Activated CD4-positive, alpha-beta T cell treated with anti-CD3 and anti-CD28 coated beads, Interleukin-2, amount 50 U/mL, for 24 hours (primary cell): ENCODE measurements around the gene ATP10A.
A peak's percentile ranks its signal among the peaks of the same experiment; 100 is the strongest.

Source experiments
- DNase-seq, 2 donors: peaks; one replicate each; pipeline ENCODE4 v3.0.0-alpha.2; 2020; ENCODE audit warnings: low read depth in 1 of 2, low spot score in 1 of 2

ATP10A gene

GRCh38 chr15:25742776-25743547, 120.2 kb downstream of the ATP10A start:
- no peak for DNase-seq

- DNase-seq, result no peak
Measured at GRCh38 chr15:25742041-25742730, 120.9 kb downstream of the ATP10A start.

- no peak for DNase-seq
Measured at GRCh38 chr15:25741256-25741580, 121.9 kb downstream of the ATP10A start.

DNA sequence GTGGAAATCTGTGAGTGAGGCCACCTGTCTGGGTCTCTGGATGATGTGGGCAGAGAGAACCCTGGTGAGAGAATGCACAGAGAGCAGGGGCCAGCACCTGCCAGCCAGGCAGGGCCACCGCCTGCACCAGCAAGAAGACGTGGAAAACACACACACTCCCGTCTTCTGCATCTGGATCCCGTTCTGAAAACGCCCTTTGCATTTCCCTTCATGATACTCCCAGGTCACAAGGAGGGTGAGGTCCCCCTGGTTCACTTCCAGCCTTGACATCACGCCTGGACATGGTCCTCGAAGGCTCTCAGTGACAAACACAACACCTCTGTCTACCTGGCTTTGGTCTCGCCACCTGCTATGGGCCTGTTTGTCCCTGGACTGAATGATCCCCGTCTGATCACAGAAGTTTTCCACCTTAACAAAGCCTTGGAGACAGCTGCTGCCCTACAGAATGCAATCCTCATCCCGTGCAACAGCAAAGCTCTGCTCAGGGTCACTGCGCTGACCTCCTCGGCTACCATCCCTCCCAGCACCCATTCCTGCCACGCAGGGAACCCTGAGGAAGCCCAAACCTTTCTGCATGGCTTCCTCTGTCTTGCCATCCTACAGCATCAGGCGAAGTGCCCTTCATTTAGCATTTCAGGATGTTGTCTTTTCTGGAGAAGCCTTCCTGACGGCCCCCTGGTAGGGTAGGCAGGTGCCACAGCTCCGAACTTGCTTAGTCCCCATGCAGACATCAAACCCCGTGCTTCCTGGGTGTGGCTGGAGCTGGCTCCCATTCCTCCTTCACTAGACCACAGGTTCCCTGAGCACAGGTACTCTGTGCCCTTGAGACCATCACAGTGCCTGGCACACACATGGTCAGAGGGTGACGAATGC, 122.5 kb downstream of the ATP10A start:
- DNase-seq, result no peak

DNA sequence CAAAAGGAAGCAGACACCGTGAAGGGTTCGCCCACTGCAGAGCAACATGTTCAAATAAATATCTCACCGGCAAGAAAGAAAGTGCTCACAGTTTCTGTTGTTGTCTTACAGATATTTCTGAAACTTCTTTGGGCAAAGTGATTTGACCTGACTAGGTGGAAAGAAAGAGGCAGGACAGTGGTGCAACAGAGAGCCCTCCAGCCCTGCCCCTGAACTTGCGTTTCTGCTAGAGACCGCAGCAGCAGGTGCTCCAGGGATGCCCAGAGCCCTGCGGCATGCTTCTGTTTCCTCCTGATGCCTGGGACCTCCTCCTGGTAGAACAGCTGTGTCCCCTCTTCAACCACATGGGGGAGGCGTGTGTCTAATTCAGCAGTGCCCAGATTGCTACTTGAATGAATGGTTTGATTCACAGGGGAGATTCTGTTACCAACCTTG, 123.4 kb downstream of the ATP10A start:
- peak in 1 of 2 donors; percentile 14 for DNase-seq

- no peak for DNase-seq
Measured at GRCh38 chr15:25738171-25738965, 124.8 kb downstream of the ATP10A start.

- no peak for DNase-seq
Measured at GRCh38 chr15:25737218-25737643, 125.9 kb downstream of the ATP10A start.

DNA sequence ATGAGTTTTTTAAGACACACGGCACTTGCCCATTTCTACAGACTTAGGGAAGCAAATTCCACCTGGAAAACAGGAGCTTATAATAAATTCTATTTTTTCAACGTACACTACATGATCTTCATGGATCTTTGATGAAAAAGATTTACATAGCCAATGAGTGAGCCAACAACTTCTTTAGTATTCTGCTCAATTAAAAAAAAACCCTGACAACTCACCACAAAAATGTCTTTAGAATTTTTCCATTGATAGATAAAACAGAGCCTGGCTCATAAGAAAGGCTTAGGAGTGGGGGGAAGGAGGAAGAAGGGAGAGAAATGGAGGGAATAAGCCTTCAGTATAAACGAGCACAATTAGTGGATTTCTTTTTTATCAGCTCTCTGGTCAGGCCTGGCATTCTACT, 126.7 kb downstream of the ATP10A start:
- DNase-seq, result no peak

- DNase-seq, result no peak
Measured at GRCh38 chr15:25735550-25736384, 127.4 kb downstream of the ATP10A start.

GRCh38 chr15:25734680-25735355, 128.3 kb downstream of the ATP10A start:
- no peak for DNase-seq

GRCh38 chr15:25733856-25734679, 129.1 kb downstream of the ATP10A start:
- no peak for DNase-seq

DNA sequence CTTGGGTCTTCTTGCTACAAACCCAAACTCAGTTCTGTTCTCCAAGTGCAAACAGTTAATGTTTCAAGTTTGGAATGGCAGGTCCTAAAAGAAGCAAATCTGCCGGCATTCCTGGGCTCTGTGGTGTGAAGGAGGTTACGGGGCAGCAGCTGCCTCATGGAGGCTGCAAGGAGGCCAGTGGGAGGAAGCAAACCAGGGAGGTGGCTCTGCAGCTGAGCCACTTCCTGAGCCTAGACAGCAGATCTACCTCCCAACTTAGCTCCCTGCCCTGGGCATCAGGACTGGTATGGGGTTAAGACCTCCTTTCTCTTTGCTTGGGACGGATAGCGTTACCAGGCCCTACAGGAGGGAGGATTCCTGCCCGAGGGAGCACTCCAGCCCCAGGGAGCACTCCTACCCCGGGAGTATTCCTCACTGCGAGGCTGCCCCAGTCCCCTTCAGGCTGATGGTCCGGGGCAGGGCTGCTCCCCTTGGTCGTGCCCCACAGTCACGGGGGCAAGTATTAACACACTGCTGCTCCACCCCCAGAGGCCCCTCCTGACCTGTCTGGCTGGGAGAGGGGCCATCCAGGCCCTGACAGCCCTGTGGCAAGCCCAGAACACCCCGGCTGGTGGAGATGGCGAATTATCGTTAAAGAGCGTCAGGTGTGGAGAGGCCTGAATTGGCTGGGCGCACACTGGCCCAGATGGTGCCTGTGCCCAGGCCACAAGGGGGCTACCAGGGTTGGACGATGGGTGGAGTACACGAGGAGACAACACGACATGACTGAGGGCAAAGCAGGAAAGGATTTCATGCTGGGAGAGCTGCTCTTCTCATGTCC, 129.9 kb downstream of the ATP10A start:
- DNase-seq, result no peak

GRCh38 chr15:25732191-25732590, 130.9 kb downstream of the ATP10A start:
- DNase-seq, result no peak

- DNase-seq, result no peak
Measured at GRCh38 chr15:25731411-25731810, 131.7 kb downstream of the ATP10A start.

DNA sequence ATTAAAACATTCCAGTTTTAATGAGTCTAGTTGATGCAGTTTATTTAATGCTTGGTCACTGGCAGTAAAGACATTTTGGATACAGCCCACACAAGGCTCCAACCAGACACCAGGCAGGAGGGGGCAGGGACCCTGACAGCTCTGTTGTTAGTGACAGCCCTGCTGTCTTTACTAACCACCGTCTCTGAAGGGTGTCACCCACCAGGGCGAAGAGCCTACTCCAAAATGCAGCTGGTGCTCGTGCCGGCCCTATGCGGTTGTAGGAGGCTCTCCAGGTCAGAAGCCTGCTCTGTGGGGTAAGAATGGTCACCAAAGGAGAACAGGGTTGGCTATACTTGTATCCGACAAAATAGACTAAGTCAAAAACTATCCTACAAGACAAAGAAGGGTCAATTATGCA, 132.2 kb downstream of the ATP10A start:
- no peak for DNase-seq

- no peak for DNase-seq
Measured at GRCh38 chr15:25728816-25729215, 134.3 kb downstream of the ATP10A start.

DNA sequence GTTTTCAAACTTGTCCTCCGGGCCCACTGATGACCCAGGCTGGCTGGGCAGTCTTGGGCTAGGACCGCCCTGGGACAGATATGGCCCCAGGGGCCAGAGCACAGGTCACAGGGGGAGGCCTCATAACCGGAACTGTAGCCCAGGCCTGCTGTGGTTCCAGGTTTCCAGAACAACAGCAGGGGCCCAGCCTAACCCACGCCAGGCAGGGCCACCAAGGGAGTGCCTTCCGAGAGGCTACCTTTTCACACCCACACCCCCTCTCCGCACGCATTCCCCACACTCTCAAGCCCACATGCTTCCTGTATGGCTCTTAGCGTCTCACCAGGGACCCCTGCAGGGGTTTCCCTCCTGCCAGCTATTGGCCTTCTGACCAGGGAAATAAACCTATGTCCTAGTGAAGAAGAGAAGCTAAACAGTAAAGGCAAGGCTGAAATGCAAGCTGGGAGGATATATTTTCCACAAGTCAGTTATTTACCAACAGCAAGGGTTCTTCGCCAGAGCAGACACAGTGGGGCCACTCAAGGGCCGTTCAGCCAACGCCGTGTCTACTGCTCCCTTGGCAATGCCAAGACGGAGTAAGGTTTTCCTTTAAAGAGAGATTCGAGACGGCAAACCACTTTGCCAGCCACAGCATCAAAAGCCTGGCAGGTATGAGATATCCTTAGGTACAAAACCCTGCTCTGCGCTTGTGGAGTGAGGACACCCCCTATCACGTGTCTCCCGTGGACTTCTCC, 135.1 kb downstream of the ATP10A start:
- DNase-seq, result no peak
